HTR-8/SVneo (cell line): ENCODE data around the gene MTA1.

ENCODE experiments used
- DNase-seq: peaks from one replicate; pipeline ENCODE4 v3.0.0; 2011; ENCODE audit warnings: low spot score, mixed read lengths; ENCODE audit not compliant: insufficient read length
- FAIRE-seq: peaks from 2 replicates; lab custom pipeline; 2011; peaks lifted over from hg19 to GRCh38; lab: Jason Lieb, UNC

Gene MTA1

GRCh38 chr14:105386581-105387529 lies 32.8 kb upstream of the MTA1 start:
- FAIRE-seq, result no peak
- DNase-seq, result no peak

- no peak for FAIRE-seq
- DNase-seq, result no peak
These were observed 32.1 kb upstream of the MTA1 start for GRCh38 chr14:105387530-105387922.

- DNase-seq, result no peak
- FAIRE-seq, result no peak
These were observed 31.3 kb upstream of the MTA1 start for GRCh38 chr14:105388110-105388951.

- no peak for DNase-seq
- no peak for FAIRE-seq
These were observed 30.7 kb upstream of the MTA1 start for GRCh38 chr14:105388976-105389375.

- FAIRE-seq (no peak), DNase-seq (no peak)
These were observed 30.1 kb upstream of the MTA1 start for GRCh38 chr14:105389534-105389933.

GRCh38 chr14:105389976-105390848 lies 29.4 kb upstream of the MTA1 start:
- DNase-seq, result no peak

GRCh38 chr14:105390849-105391500 lies 28.7 kb upstream of the MTA1 start:
- FAIRE-seq, result no peak
- DNase-seq, result no peak

More at GRCh38 chr14:105389976-105390848, 29.4 kb upstream of the MTA1 start:
- FAIRE-seq, result no peak

- FAIRE-seq (no peak), DNase-seq (no peak)
These were observed 28.1 kb upstream of the MTA1 start for GRCh38 chr14:105391541-105391940.

- no peak for DNase-seq
- FAIRE-seq, result no peak
These were observed 27.2 kb upstream of the MTA1 start for GRCh38 chr14:105392131-105393090.

GRCh38 chr14:105393151-105393550 lies 26.5 kb upstream of the MTA1 start:
- FAIRE-seq (no peak), DNase-seq (no peak)

- FAIRE-seq (no peak), DNase-seq (no peak)
These were observed 24.7 kb upstream of the MTA1 start for GRCh38 chr14:105394714-105395537.

- FAIRE-seq, result no peak
- DNase-seq, result no peak
These were observed 24.1 kb upstream of the MTA1 start for GRCh38 chr14:105395538-105395854.

- FAIRE-seq (peak; percentile 49), DNase-seq (no peak)
These were observed 22.2 kb upstream of the MTA1 start for GRCh38 chr14:105397350-105397931.

GRCh38 chr14:105398044-105398725 lies 21.4 kb upstream of the MTA1 start, which contains the start of gene TEX22:
TEX22 (plus strand) TSS chr14:105398538; CDS start chr14:105399341, 803 bp downstream.
- FAIRE-seq (peak; percentile 74), DNase-seq (peak; percentile 82)

GRCh38 chr14:105398726-105399465 lies 20.7 kb upstream of the MTA1 start:
- FAIRE-seq, result peak; percentile 36
- DNase-seq, result no peak

GRCh38 chr14:105399466-105399775 lies 20.2 kb upstream of the MTA1 start:
- DNase-seq (no peak), FAIRE-seq (no peak)
